Vagina (tissue), 2 donors: ENCODE measurements around the gene HARS1. TPM values are rescaled to one million over a fixed set of nuclear protein-coding genes. Genes with fewer than 3 reads are reported as not detected.

ENCODE experiments used
- DNase-seq, 2 donors: peaks; one replicate each; pipeline ENCODE4 v3.0.0-alpha.2; 2017; ENCODE audit errors: extremely low spot score in 2 of 2
- H3K27ac ChIP-seq: fragments of 200-600 bp; sonication (generic); one replicate; pipeline ENCODE4 v1.5.1; 2019
- H3K27me3 ChIP-seq: fragments of 200-600 bp; sonication (generic); one replicate; pipeline ENCODE4 v1.5.1; 2019
- H3K36me3 ChIP-seq, 2 donors: fragments of 200-600 bp; sonication (generic); one replicate each; pipeline ENCODE4 v1.5.1; 2017 to 2019
- H3K4me1 ChIP-seq: fragments of 200-600 bp; sonication (generic); one replicate; pipeline ENCODE4 v1.5.1; 2019
- H3K4me3 ChIP-seq, 2 donors: fragments of 200-600 bp; sonication (generic); 1 replicate in 1 of 2; 2 replicates in 1 of 2; pipeline ENCODE4 v1.5.1; 2016 to 2019
- H3K9me3 ChIP-seq: fragments of 200-600 bp; sonication (generic); one replicate; pipeline ENCODE4 v1.5.1; 2019
- POLR2A ChIP-seq, 2 donors: fragments of 450-650 bp; IDR thresholded peaks; one replicate each; pipeline ENCODE4 v1.6.1; 2017; ENCODE audit warnings: antibody characterized with exemption in 2 of 2, mild to moderate bottlenecking in 2 of 2, moderate library complexity in 2 of 2
- POLR2AphosphoS5 ChIP-seq, 2 donors: sonication (generic); formaldehyde crosslinking; IDR thresholded peaks; one replicate each; pipeline ENCODE4 v1.9.0; 2017; ENCODE audit warnings: antibody characterized with exemption in 2 of 2, mild to moderate bottlenecking in 2 of 2, low read depth in 1 of 2; ENCODE audit not compliant: insufficient read depth in 1 of 2
- intact Hi-C: fragments of 100-400 bp; cut with DNase I; formaldehyde crosslinking; loops from one replicate; pipeline ENCODE4 v1.15.1; 2023
- total RNA-seq: library from RNA; depleted of rRNA; stranded (reverse); fragments of >200 nt; gene quantifications from one replicate; pipeline ENCODE4 v1.2.3, GENCODE V29; 2016
- TF ChIP-seq, protein P1 (sequence below), 3 experiments: fragments of 450-650 bp in 2 of 3; fragments of 200-600 bp in 1 of 3; sonication (generic) in 1 of 3; IDR thresholded peaks; one replicate each; pipeline ENCODE4 v1.5.1; 2017 to 2019; ENCODE audit warnings: antibody characterized with exemption in 3 of 3, mild to moderate bottlenecking in 2 of 3, moderate library complexity in 2 of 3

HARS1 gene
- total RNA-seq, 1 donor from 2014 or later: 54.8 TPM

DNA sequence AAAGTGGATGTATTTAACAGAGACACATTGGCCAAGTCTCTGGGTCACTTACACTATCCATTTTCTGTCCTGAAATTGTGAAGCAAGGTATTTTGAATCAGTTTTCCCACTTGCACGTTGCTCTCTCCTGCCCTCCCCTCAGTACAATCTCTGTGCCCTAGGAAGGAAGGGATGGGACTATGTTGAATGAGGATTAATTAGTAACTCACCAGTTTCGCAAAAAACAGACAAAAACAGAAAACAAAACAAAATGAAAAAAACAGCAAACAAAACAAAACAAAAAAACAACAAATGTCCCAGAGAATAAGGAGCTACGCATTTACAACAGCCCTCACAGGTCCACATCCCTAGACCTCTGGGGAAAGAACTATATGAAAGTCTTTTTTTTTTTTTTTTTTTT is 57.1 kb downstream of the HARS1 start:
- intact Hi-C loops: loop anchor here (10.0 kb wide), 1 partner anchor 69 kb away; the partner anchor contains the start of genes APBB3 and SLC35A4
- Histone ChIP-seq H3K27me3 (no peaks in the 10 kb centered on the region), H3K9me3 (no peaks in the 10 kb centered on the region), H3K27ac (no peak overlapping the region), H3K36me3 (no peaks in the 10 kb centered on the region), H3K4me1 (peaks cover 31% of the 10 kb centered on the region), H3K4me3 (no peak overlapping the region)
- no peak for DNase-seq
- no peak for TF ChIP-seq POLR2AphosphoS5 (IDR thresholded peaks at IDR 0.05; ENCODE audit: insufficient read depth in 1 of 2, low read depth in 1 of 2)
- TF ChIP-seq POLR2A (IDR thresholded peaks at IDR 0.05): no peak
- TF ChIP-seq, protein P1, sequence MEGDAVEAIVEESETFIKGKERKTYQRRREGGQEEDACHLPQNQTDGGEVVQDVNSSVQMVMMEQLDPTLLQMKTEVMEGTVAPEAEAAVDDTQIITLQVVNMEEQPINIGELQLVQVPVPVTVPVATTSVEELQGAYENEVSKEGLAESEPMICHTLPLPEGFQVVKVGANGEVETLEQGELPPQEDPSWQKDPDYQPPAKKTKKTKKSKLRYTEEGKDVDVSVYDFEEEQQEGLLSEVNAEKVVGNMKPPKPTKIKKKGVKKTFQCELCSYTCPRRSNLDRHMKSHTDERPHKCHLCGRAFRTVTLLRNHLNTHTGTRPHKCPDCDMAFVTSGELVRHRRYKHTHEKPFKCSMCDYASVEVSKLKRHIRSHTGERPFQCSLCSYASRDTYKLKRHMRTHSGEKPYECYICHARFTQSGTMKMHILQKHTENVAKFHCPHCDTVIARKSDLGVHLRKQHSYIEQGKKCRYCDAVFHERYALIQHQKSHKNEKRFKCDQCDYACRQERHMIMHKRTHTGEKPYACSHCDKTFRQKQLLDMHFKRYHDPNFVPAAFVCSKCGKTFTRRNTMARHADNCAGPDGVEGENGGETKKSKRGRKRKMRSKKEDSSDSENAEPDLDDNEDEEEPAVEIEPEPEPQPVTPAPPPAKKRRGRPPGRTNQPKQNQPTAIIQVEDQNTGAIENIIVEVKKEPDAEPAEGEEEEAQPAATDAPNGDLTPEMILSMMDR (IDR thresholded peaks at IDR 0.05): no peak

DNA sequence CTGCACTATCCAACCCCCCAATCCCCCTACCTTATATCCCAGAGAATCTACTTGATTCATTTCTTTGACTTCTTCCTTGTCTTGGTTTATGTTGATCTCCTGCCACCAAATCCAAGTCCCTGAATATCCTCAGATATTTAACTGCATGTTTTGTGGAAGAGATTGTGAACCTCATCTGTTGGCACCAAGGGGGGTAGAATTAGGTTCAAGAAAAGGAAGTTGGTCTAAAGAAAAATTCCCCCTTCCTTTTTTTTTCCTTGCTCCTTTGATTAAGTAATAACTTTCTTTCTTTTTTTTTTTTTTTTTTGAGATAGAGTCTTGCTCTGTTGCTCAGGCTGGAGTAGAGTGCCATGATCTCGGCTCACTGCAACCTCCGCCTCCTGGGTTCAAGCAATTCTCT is 57.7 kb downstream of the HARS1 start:
- DNase-seq: no peak
- intact Hi-C loops: loop anchor here (10.0 kb wide), 1 partner anchor 69 kb away; the partner anchor contains the start of genes APBB3 and SLC35A4
- no peak overlapping the region for H3K4me3 ChIP-seq

DNA sequence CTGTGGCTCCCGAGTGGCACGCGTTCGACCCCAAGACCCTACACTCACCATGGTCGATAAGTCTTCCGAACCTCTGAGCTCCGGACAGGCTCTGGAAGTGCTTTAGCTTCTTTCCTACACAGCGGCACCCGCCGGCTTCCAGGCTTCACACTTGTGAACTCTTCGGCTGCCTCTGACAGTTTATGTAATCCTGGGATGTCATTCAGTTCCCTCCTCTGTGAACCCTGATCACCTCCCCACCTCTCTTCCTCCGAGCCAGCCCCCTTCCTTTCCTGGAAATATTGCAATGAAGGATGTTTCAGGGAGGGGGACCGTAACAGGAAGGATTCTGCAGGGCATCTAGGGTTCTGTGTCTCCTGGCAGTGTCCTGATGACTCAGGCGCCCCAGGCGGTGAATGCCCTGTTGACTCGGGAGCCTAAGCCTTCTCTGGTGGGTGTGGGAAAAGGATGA is 58.1 kb downstream of the HARS1 start, which contains the start of gene CD14:
CD14 (minus strand) TSS at position 155 of the 451 bp plus-strand sequence; CDS start at position 51, 104 bp downstream.
- Histone ChIP-seq H3K27me3 (no peaks in the 10 kb centered on the region), H3K4me3 (peak within 1 kb of the TSS; percentile 50 to 55), H3K9me3 (no peaks in the 10 kb centered on the region), H3K27ac (peak within 1 kb of the TSS; percentile 72), H3K4me1 (peaks cover 25% of the 10 kb centered on the region), H3K36me3 (no peaks in the 10 kb centered on the region)
- TF ChIP-seq, protein P1 (IDR thresholded peaks at IDR 0.05): no peak
- TF ChIP-seq POLR2AphosphoS5 (IDR thresholded peaks at IDR 0.05; ENCODE audit: insufficient read depth in 1 of 2, low read depth in 1 of 2): no peak
- TF ChIP-seq POLR2A (IDR thresholded peaks at IDR 0.05): no peak
- DNase-seq: no peak
- intact Hi-C loops: loop anchor here (10.0 kb wide), 1 partner anchor 68 kb away; the partner anchor contains the start of genes APBB3 and SLC35A4

More for the DNA sequence above, 57.7 kb downstream of the HARS1 start:
- no peak for TF ChIP-seq POLR2AphosphoS5 (IDR thresholded peaks at IDR 0.05; ENCODE audit: insufficient read depth in 1 of 2, low read depth in 1 of 2)
- no peak for TF ChIP-seq POLR2A (IDR thresholded peaks at IDR 0.05)
- TF ChIP-seq, protein P1 (IDR thresholded peaks at IDR 0.05): no peak
- Histone ChIP-seq H3K9me3 (no peaks in the 10 kb centered on the region), H3K27ac (peak overlapping the region; percentile 72), H3K27me3 (no peaks in the 10 kb centered on the region), H3K4me1 (peaks cover 25% of the 10 kb centered on the region), H3K36me3 (no peaks in the 10 kb centered on the region)

DNA sequence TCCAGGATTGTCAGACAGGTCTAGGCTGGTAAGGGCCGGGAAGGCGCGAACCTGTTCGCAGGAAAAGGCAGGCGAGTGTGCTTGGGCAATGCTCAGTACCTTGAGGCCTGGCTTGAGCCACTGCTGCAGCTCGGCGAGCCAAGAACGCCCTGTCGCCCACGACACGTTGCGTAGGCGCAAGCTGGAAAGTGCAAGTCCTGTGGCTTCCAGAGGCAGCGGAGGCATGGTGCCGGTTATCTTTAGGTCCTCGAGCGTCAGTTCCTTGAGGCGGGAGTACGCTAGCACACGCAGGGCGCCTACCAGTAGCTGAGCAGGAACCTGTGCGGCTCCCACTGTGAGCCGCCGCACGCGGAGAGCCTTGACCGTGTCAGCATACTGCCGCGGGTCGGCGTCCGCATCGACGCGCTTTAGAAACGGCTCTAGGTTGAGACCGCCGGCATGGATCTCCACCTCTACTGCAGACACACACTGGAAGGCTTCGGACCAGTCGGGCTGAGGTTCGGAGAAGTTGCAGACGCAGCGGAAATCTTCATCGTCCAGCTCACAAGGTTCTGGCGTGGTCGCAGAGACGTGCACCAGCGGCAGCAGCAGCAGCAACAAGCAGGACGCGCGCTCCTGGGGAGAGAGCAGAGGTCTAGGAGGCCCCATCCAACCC is 58.7 kb downstream of the HARS1 start:
- intact Hi-C loops: loop anchor here (10.0 kb wide), 1 partner anchor 68 kb away; the partner anchor contains the start of genes APBB3 and SLC35A4
- Histone ChIP-seq H3K27me3 (no peaks in the 10 kb centered on the region), H3K4me3 (peak overlapping the region; percentile 50 to 55), H3K9me3 (no peaks in the 10 kb centered on the region), H3K36me3 (no peaks in the 10 kb centered on the region), H3K4me1 (peaks cover 25% of the 10 kb centered on the region), H3K27ac (peak overlapping the region; percentile 72)
- TF ChIP-seq, protein P1 (IDR thresholded peaks at IDR 0.05): no peak
- TF ChIP-seq POLR2AphosphoS5 (IDR thresholded peaks at IDR 0.05; ENCODE audit: insufficient read depth in 1 of 2, low read depth in 1 of 2) (peak in 1 of 2 donors; percentile 50), POLR2A (IDR thresholded peaks at IDR 0.05) (no peak)
- DNase-seq: no peak
